ENCODE data around the gene PTDSS2. TPM values are rescaled to one million over a fixed set of nuclear protein-coding genes. Genes with fewer than 3 reads are reported as not detected.

The PTDSS2 gene
- total and polyA plus RNA-seq, 11 donors: 20.3 to 43.0 (median 25.7) TPM

DNA sequence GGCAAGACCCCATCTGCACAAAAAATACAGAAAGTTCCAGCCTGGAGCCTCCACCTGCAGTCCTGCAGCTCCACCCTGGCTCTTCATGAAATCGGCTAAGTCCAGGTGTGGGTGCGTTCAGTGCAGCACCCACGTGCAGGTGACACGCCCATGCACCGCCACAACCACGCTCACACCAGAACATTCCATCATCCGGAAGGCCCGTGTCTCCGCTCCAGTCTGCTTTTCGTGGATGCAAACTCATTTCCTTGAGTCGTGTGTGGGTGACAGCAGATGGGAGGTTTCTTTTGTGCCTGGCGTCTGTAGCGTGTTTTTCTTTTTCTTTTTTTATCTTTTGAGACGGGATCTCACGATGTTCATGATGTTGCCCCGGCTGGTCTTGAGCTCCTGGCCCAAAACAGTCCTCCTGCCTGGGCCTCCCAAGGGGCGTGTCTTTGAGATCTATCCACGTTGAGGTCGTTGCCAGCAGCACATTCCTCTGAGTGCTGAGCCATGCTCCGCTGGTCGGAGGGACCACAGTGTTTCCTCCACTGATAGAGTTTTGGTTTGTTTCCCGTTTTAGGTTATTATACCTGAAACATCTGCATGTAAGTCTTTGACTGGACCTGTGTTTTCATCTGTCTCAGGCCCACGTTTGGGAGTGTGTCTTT lies 7.2 kb downstream of the PTDSS2 start:
- no peaks in the 10 kb centered on the region for H3K9me3 ChIP-seq
- H3K36me3 ChIP-seq: peaks cover 0 to 34% (median 17%) of the 10 kb centered on the region in 9 donors
- DNase-seq (peak in 2 of 5 donors; percentile 12 to 31), ATAC-seq (no peak)
- H3K27me3 ChIP-seq: no peaks in the 10 kb centered on the region
- H3K4me3 ChIP-seq: no peak overlapping the region
- H3K4me1 ChIP-seq: peaks cover 0 to 38% (median 21%) of the 10 kb centered on the region in 12 donors
- TF ChIP-seq, protein P1, sequence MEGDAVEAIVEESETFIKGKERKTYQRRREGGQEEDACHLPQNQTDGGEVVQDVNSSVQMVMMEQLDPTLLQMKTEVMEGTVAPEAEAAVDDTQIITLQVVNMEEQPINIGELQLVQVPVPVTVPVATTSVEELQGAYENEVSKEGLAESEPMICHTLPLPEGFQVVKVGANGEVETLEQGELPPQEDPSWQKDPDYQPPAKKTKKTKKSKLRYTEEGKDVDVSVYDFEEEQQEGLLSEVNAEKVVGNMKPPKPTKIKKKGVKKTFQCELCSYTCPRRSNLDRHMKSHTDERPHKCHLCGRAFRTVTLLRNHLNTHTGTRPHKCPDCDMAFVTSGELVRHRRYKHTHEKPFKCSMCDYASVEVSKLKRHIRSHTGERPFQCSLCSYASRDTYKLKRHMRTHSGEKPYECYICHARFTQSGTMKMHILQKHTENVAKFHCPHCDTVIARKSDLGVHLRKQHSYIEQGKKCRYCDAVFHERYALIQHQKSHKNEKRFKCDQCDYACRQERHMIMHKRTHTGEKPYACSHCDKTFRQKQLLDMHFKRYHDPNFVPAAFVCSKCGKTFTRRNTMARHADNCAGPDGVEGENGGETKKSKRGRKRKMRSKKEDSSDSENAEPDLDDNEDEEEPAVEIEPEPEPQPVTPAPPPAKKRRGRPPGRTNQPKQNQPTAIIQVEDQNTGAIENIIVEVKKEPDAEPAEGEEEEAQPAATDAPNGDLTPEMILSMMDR (IDR thresholded peaks at IDR 0.05): no peak
- no peak for TF ChIP-seq POLR2A (IDR thresholded peaks at IDR 0.05)
- WGBS, 4 donors: 74 to 85% (median 78%) methylated on average over 23 of the region's 23 CpGs
- peak overlapping the region in 1 of 12 donors; percentile 8 for H3K27ac ChIP-seq
- intact Hi-C loops (cut with DNase I): loop anchor here in 1 of 10 donors (10.0 kb wide), 1 partner anchor 252 kb away; the partner anchor contains the start of genes BET1L and RIC8A

DNA sequence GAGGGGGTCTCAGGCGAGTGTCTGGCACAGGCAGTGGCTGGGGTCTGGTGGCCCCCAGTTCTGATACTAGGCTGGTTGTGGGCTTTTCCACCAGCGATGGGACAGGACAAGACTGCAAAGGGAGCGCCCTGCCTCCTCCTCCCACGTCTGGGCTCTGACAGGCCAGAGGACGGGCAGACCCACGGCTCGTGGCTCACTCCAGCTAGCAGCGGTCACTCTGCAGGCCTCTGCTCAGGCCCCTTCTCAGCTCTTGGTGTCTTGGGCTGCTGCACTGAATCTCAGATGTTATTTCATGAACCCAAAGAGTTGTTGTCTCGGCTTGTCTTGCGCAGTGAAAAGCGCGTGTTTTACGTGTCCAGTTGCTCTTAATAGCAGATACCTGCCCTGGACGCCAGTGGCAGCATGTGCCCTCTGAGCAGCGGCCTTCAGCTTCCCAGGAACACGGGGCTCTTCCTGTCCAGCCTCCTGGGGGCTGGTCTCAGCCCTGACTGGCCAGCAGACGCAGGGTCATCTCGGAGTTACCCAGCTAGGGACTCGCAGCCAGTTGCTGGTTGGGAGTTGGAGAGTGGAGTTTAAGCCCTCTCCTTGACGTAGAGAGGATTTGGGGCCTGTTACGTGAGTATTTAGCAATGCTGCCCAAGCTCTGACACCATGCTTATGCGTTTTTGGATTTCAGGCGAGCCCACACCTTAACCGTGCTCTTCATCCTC lies 9.6 kb downstream of the PTDSS2 start:
- peak overlapping the region in 10 of 12 donors; percentile 28 to 56 (median 41) for H3K4me3 ChIP-seq
- DNase-seq (peak in 1 of 5 donors; percentile 52), ATAC-seq (peak in 3 of 4 donors; percentile 4 to 12 (median 5))
- intact Hi-C loops (cut with DNase I): loop anchor here in 1 of 10 donors (5.0 to 10.0 kb wide), 2 partner anchors 43 to 255 kb away; partner anchors contain the start of genes BET1L and RIC8A
- peaks cover 0 to 37% (median 21%) of the 10 kb centered on the region in 12 donors for H3K4me1 ChIP-seq
- H3K36me3 ChIP-seq: peaks cover 0 to 30% (median 7%) of the 10 kb centered on the region in 9 donors
- H3K27me3 ChIP-seq: no peaks in the 10 kb centered on the region
- WGBS, 4 donors: 86 to 89% (median 87%) methylated on average over 23 to 24 of the region's 24 CpGs
- H3K27ac ChIP-seq: peak overlapping the region in 11 of 12 donors; percentile 10 to 88 (median 75)
- no peaks in the 10 kb centered on the region for H3K9me3 ChIP-seq
- TF ChIP-seq, protein P1 (IDR thresholded peaks at IDR 0.05): no peak
- no peak for TF ChIP-seq POLR2A (IDR thresholded peaks at IDR 0.05)

DNA sequence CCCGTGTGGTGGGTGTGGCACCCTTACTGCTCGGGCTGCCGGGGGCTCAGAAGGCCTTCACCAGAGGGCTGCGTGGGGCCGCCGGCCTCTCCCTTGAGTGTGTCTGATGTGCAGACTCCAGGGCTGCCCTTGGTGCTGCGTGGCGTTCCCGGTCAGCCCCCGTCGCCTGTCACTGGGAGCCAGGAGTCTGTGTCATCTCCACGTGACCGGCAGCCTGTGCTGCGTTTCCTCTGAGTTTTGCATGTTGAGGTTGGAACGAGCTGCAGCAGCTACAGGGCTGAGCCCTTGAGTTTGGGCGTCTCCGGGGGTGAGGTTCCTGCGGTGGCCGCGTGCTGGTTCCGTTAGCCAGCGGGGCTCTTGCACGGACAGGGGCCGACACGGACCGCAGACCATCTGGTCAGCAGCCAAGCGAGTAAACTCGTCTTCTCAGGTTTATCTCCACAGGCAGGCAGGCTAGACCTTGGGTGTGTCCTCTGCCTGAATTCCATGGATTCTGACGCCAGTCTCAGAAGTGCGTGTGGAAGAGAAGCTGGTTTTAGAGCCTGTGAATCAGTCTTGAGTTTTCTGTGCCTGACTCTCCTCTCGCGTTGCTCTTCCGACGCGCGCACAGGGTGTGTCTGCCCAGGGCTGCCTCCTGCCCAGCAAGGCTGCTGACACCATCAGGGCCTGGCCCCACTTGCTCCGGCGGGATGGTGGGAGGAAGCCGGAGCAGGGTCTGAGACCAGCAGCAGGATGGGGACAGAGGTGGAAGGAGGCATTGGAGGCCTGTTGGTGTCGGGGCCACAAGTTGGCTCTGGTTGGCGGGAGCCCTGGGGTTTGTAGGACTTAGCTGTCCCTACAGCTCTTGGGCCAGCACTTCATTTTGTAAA lies 10.5 kb downstream of the PTDSS2 start:
- Histone ChIP-seq H3K27ac (peak overlapping the region; percentile 10 to 88 (median 74)), H3K4me1 (peaks cover 0 to 30% (median 18%) of the 10 kb centered on the region in 12 donors), H3K4me3 (peak overlapping the region in 10 of 12 donors; percentile 28 to 56 (median 41)), H3K27me3 (no peaks in the 10 kb centered on the region), H3K36me3 (peaks cover 0 to 37% (median 15%) of the 10 kb centered on the region in 9 donors), H3K9me3 (no peaks in the 10 kb centered on the region)
- WGBS, 4 donors: 51 to 55% (median 52%) methylated on average over 18 to 41 of the region's 41 CpGs
- intact Hi-C loops (cut with DNase I): loop anchor here in 1 of 10 donors (5.0 kb wide), 1 partner anchor 42 kb away; no protein-coding TSS in a partner anchor
- TF ChIP-seq POLR2A (IDR thresholded peaks at IDR 0.05): peak in 1 of 2 donors; percentile 12
- TF ChIP-seq, protein P1 (IDR thresholded peaks at IDR 0.05): no peak
- DNase-seq (peak; percentile 52 to 86 (median 76)), ATAC-seq (peak; percentile 69 to 87 (median 80))

Data from heart left ventricle (tissue), 16 donors.